OCI-LY7 (cell line): ENCODE data around the gene ATP5MC2. TPM values are rescaled to one million over a fixed set of nuclear protein-coding genes. Genes with fewer than 3 reads are reported as not detected.

Experiments
- BruUV-seq: library from RNA; stranded (reverse); fragments of 400-500 nt; replicated peaks from 2 replicates; lab custom pipeline; 2021; lab: Mats Ljungman, UMichigan
- CTCF ChIA-PET: fragments of 300-600 bp; sonication (Branson Sonifier 250); formaldehyde crosslinking; loops from one replicate; lab custom pipeline; 2022; ENCODE audit warnings: antibody characterized with exemption; ENCODE audit not compliant: unreplicated experiment; lab: Charles Lee
- POLR2A ChIA-PET: fragments of 300-600 bp; sonication (Branson Sonifier 250); formaldehyde crosslinking; loops from one replicate; lab custom pipeline; 2022; ENCODE audit warnings: antibody characterized with exemption; lab: Charles Lee
- DNase-seq: peaks from one replicate; pipeline ENCODE4 v3.0.0-alpha.2; 2015; ENCODE audit warnings: low spot score
- H2AFZ ChIP-seq: fragments of 200-600 bp; sonication (generic), shearing (Covaris generic); 2 replicates; pipeline ENCODE4 v1.6.1; 2014; ENCODE audit warnings: mild to moderate bottlenecking, antibody characterized with exemption, low read length, moderate library complexity
- H3K27ac ChIP-seq: fragments of 200-600 bp; sonication (generic); 2 replicates; pipeline ENCODE4 v1.5.1; 2014; ENCODE audit warnings: mixed run types, low read depth, mild to moderate bottlenecking, moderate library complexity, low read length, inconsistent platforms; ENCODE audit not compliant: poor library complexity, severe bottlenecking
- H3K36me3 ChIP-seq: fragments of 200-600 bp; sonication (generic); 2 replicates; pipeline ENCODE4 v1.6.1; 2014; ENCODE audit warnings: mild to moderate bottlenecking, antibody characterized with exemption, low read length, moderate library complexity, mixed read lengths; ENCODE audit not compliant: insufficient read depth
- H3K4me1 ChIP-seq: fragments of 200-600 bp; sonication (generic); 2 replicates; pipeline ENCODE4 v1.5.1; 2014; ENCODE audit warnings: mild to moderate bottlenecking, low read length; ENCODE audit not compliant: insufficient read depth, poor library complexity, severe bottlenecking
- H3K4me2 ChIP-seq: fragments of 200-600 bp; sonication (generic); 2 replicates; pipeline ENCODE4 v1.6.1; 2014; ENCODE audit warnings: mild to moderate bottlenecking, low read length
- H3K4me3 ChIP-seq: fragments of 200-600 bp; sonication (generic); 2 replicates; pipeline ENCODE4 v1.5.1; 2014; ENCODE audit warnings: mild to moderate bottlenecking, low read depth, low read length; ENCODE audit not compliant: poor library complexity, severe bottlenecking
- H3K79me2 ChIP-seq: fragments of 200-600 bp; sonication (generic); 2 replicates; pipeline ENCODE4 v1.6.1; 2016; ENCODE audit warnings: low read depth, mild to moderate bottlenecking, low read length, moderate library complexity, mixed read lengths; ENCODE audit not compliant: insufficient read depth
- H3K9me2 ChIP-seq: fragments of 200-600 bp; sonication (generic); 2 replicates; pipeline ENCODE4 v1.6.1; 2016; ENCODE audit warnings: mild to moderate bottlenecking, low read length, mixed read lengths; ENCODE audit not compliant: insufficient read depth
- H3K9me3 ChIP-seq: fragments of 200-600 bp; sonication (generic); 2 replicates; pipeline ENCODE4 v1.6.1; 2014; ENCODE audit warnings: mild to moderate bottlenecking, mixed run types, low read length, mixed read lengths
- H4K20me1 ChIP-seq: fragments of 200-600 bp; sonication (generic); 2 replicates; pipeline ENCODE4 v1.6.1; 2014; ENCODE audit warnings: mild to moderate bottlenecking, antibody characterized with exemption, low read length, moderate library complexity, mixed read lengths; ENCODE audit not compliant: insufficient read depth
- EZH2phosphoT487 ChIP-seq: fragments of 200-600 bp; sonication (generic); IDR thresholded peaks from 2 replicates; pipeline ENCODE4 v1.6.1; 2018; ENCODE audit warnings: low read depth, borderline replicate concordance, mild to moderate bottlenecking, mixed run types, antibody characterized with exemption, low read length, moderate library complexity, mixed read lengths
- intact Hi-C: fragments of 100-400 bp; cut with micrococcal nuclease; formaldehyde crosslinking; loops from one replicate; pipeline ENCODE4 v1.10.0; 2022; ENCODE audit not compliant: unreplicated experiment
- total RNA-seq, 2 experiments: library from RNA; depleted of rRNA in 1 of 2; stranded (reverse); fragments of >200 nt in 1 of 2; shearing (Covaris generic) in 1 of 2; gene quantifications; 2 replicates each; pipeline ENCODE4 v1.2.3, GENCODE V29; 2014 to 2022
- TF ChIP-seq, protein P1 (sequence below): fragments of 200-600 bp; sonication (generic); conservative IDR thresholded peaks from 2 replicates; pipeline ENCODE4 v1.5.1; 2014; ENCODE audit warnings: mild to moderate bottlenecking, antibody characterized with exemption, low read length, moderate library complexity, mixed read lengths

The ATP5MC2 gene
- total RNA-seq, 2 experiments from 2014 or later, result 374 to 500 TPM

DNA sequence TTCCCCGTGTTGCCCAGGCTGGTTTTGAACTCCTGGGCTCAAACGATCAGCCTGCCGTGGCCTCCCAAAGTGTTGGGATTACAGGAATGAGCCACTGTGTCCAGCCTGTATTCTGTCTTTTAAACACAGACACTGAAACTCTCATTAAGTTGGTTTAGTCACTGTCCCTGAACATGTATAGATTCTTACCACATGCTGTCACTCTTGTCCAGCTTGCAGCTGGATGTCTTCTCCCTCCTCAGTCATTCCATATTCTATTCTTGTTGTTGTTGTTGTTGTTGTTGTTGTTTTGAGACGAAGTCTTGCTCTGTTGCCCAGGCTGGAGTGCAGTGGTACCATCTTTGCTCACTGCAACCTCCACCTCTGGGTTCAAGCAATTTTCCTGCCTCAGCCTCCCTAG lies 12.3 kb upstream of the ATP5MC2 start:
- Histone ChIP-seq H3K9me3 (no peaks in the 10 kb centered on the region), H3K9me2 (no peaks in the 10 kb centered on the region), H3K36me3 (no peaks in the 10 kb centered on the region), H3K4me2 (no peak overlapping the region), H3K79me2 (no peaks in the 10 kb centered on the region), H2AFZ (no peak overlapping the region), H4K20me1 (no peaks in the 10 kb centered on the region), H3K27ac (no peak overlapping the region), H3K4me3 (no peak overlapping the region), H3K4me1 (no peaks in the 10 kb centered on the region)
- ChIA-PET CTCF (interaction anchor here (0.6 kb wide), 1 partner anchor 63 kb away, joined by 3 read pairs; no protein-coding TSS in a partner anchor), POLR2A (no interaction called here)
- DNase-seq, result no peak
- intact Hi-C loops, result no loop called here
- BruUV-seq, result no TSS peak
- TF ChIP-seq, protein P1, sequence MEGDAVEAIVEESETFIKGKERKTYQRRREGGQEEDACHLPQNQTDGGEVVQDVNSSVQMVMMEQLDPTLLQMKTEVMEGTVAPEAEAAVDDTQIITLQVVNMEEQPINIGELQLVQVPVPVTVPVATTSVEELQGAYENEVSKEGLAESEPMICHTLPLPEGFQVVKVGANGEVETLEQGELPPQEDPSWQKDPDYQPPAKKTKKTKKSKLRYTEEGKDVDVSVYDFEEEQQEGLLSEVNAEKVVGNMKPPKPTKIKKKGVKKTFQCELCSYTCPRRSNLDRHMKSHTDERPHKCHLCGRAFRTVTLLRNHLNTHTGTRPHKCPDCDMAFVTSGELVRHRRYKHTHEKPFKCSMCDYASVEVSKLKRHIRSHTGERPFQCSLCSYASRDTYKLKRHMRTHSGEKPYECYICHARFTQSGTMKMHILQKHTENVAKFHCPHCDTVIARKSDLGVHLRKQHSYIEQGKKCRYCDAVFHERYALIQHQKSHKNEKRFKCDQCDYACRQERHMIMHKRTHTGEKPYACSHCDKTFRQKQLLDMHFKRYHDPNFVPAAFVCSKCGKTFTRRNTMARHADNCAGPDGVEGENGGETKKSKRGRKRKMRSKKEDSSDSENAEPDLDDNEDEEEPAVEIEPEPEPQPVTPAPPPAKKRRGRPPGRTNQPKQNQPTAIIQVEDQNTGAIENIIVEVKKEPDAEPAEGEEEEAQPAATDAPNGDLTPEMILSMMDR, result no peak
- TF ChIP-seq EZH2phosphoT487, result no peak

DNA sequence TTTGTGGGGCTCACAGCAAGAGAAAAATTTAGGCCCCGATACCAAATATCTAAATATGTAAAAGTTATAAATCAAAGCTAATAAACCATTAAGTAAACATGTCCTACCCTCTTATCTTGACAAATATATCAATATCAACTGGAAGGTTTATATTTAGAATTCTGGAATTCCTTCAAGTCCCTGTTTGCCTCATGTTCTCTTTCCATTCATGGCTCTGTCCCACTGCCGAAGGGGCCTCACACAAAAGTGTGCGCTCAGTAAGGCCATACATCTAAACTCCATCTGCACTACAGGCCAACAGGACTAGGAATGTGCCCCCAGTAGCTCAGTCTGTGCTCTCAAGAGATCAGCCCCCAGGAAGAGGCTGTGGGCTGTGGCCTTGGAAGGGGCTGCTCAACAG lies 10.6 kb upstream of the ATP5MC2 start:
- no peaks in the 10 kb centered on the region for H3K9me3 ChIP-seq
- intact Hi-C loops, result no loop called here
- H4K20me1 ChIP-seq, result no peaks in the 10 kb centered on the region
- no peak for DNase-seq
- H3K9me2 ChIP-seq, result no peaks in the 10 kb centered on the region
- TF ChIP-seq, protein P1, result no peak
- TF ChIP-seq EZH2phosphoT487, result no peak
- H3K27ac ChIP-seq, result no peak overlapping the region
- no peak overlapping the region for H2AFZ ChIP-seq
- ChIA-PET POLR2A (interaction anchor here (0.5 to 1.8 kb wide), 2 partner anchors 12 to 71 kb away, joined by 3 to 6 read pairs; no protein-coding TSS in a partner anchor), CTCF (no interaction called here)
- H3K4me3 ChIP-seq, result no peak overlapping the region
- no peaks in the 10 kb centered on the region for H3K79me2 ChIP-seq
- no peaks in the 10 kb centered on the region for H3K36me3 ChIP-seq
- BruUV-seq, result no TSS peak
- no peaks in the 10 kb centered on the region for H3K4me1 ChIP-seq
- no peak overlapping the region for H3K4me2 ChIP-seq

DNA sequence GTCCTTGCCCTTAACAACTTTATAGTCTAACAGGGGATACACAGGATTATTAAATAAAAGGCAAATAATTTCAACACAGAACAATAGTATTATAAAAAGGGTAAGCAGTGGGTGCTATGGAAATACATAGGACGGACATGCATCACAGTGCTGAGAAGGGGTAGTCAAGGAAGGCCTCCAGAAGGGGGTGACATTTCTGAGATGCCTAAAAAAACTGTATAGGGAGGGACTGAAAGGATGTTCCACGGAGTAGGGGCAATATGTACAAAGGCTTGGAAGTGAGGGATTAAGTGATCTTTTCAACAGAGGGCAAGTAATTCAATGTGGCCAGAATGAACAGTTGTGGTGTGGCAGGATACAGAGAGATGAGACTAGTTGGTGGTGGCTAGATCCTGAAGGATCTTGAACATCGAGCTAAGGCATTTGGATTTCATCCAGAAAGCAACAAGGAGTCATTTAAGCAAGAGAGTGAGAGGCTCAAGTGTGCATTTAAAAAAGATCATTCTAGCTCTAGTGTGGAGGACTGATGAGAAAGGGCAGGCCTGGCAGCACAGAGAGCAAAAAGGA lies 8.9 kb upstream of the ATP5MC2 start:
- TF ChIP-seq, protein P1, result no peak
- TF ChIP-seq EZH2phosphoT487, result no peak
- ChIA-PET POLR2A (no interaction called here), CTCF (no interaction called here)
- Histone ChIP-seq H3K9me2 (no peaks in the 10 kb centered on the region), H3K4me3 (no peak overlapping the region), H3K4me2 (no peak overlapping the region), H3K36me3 (no peaks in the 10 kb centered on the region), H3K27ac (no peak overlapping the region), H3K9me3 (no peaks in the 10 kb centered on the region), H4K20me1 (no peaks in the 10 kb centered on the region), H3K4me1 (no peaks in the 10 kb centered on the region), H2AFZ (no peak overlapping the region), H3K79me2 (no peaks in the 10 kb centered on the region)
- BruUV-seq, result no TSS peak
- intact Hi-C loops, result no loop called here
- no peak for DNase-seq
